ENCODE results near the gene IL20RA.

IL20RA gene

GRCh38 chr6:137084090-137084489 lies 39.3 kb upstream of the IL20RA start:
- H3K27ac ChIP-seq (replicated peaks; ENCODE audit: low read length), result no peak overlapping the region
- no peak overlapping the region for H2BK12ac ChIP-seq (ENCODE audit: low read length)
- no peak overlapping the region for H2AFZ ChIP-seq (ENCODE audit: low read length)
- H3K4me2 ChIP-seq (ENCODE audit: insufficient read depth, low read length, poor library complexity, severe bottlenecking), result no peak overlapping the region
- no peak overlapping the region for H2BK120ac ChIP-seq (ENCODE audit: low read depth, low read length)
- no peaks in the 10 kb centered on the region for H3K36me3 ChIP-seq (replicated peaks in 1 of 2; ENCODE audit: control insufficient read depth in 2 of 2, insufficient read depth in 2 of 2, low read length in 2 of 2)
- H3K27me3 ChIP-seq (ENCODE audit: control insufficient read depth in 3 of 3, insufficient read depth in 3 of 3, low read depth in 1 of 3, low read length in 3 of 3), result no peaks in the 10 kb centered on the region
- DNase-seq (ENCODE audit: low spot score), result no peak
- no peaks in the 10 kb centered on the region for H3K79me1 ChIP-seq (ENCODE audit: low read depth, low read length)
- peaks cover 0 to 3% of the 10 kb centered on the region in 2 donors for H3K4me1 ChIP-seq (ENCODE audit: control insufficient read depth in 2 of 2, insufficient read depth in 1 of 2, low read depth in 1 of 2, low read length in 2 of 2)
- H3K18ac ChIP-seq (ENCODE audit: low read length), result no peak overlapping the region
- no peak overlapping the region for H2BK5ac ChIP-seq (ENCODE audit: low read length)
- H2BK15ac ChIP-seq (ENCODE audit: low read length), result no peak overlapping the region
- H3K9ac ChIP-seq (ENCODE audit: low read depth, low read length, poor library complexity), result no peak overlapping the region
- H3K23ac ChIP-seq (ENCODE audit: low read depth, low read length, poor library complexity), result no peak overlapping the region
- no peak overlapping the region for H3K4ac ChIP-seq (ENCODE audit: low read length)
- H4K91ac ChIP-seq (ENCODE audit: low read depth, low read length, poor library complexity), result no peak overlapping the region
- H2AK5ac ChIP-seq (ENCODE audit: low read depth, low read length), result no peak overlapping the region
- H4K8ac ChIP-seq (ENCODE audit: low read depth, low read length), result no peak overlapping the region
- no peaks in the 10 kb centered on the region for H3K9me3 ChIP-seq (replicated peaks in 1 of 2; ENCODE audit: control insufficient read depth in 2 of 2, insufficient read depth in 1 of 2, low read depth in 1 of 2, low read length in 2 of 2)
- H3K14ac ChIP-seq (ENCODE audit: low read length), result no peak overlapping the region
- no CpG with 5 or more reads among the region's 4 CpGs for WGBS, 2 donors (ENCODE audit: extremely low coverage in 2 of 2, insufficient read length in 2 of 2, insufficient replicate concordance in 1 of 2)
- no peak overlapping the region for H3K4me3 ChIP-seq (ENCODE audit: low read length in 2 of 2)

GRCh38 chr6:137081997-137082396 lies 37.2 kb upstream of the IL20RA start:
- no peak overlapping the region for H2BK5ac ChIP-seq (ENCODE audit: low read length)
- no peak overlapping the region for H2AFZ ChIP-seq (ENCODE audit: low read length)
- H2AK5ac ChIP-seq (ENCODE audit: low read depth, low read length), result no peak overlapping the region
- no peaks in the 10 kb centered on the region for H3K27me3 ChIP-seq (ENCODE audit: control insufficient read depth in 3 of 3, insufficient read depth in 3 of 3, low read depth in 1 of 3, low read length in 3 of 3)
- no peak overlapping the region for H3K4me2 ChIP-seq (ENCODE audit: insufficient read depth, low read length, poor library complexity, severe bottlenecking)
- peaks cover 0 to 3% of the 10 kb centered on the region in 2 donors for H3K4me1 ChIP-seq (ENCODE audit: control insufficient read depth in 2 of 2, insufficient read depth in 1 of 2, low read depth in 1 of 2, low read length in 2 of 2)
- no peak for DNase-seq (ENCODE audit: low spot score)
- no peak overlapping the region for H2BK120ac ChIP-seq (ENCODE audit: low read depth, low read length)
- no peak overlapping the region for H3K14ac ChIP-seq (ENCODE audit: low read length)
- no peaks in the 10 kb centered on the region for H3K36me3 ChIP-seq (replicated peaks in 1 of 2; ENCODE audit: control insufficient read depth in 2 of 2, insufficient read depth in 2 of 2, low read length in 2 of 2)
- no peak overlapping the region for H3K18ac ChIP-seq (ENCODE audit: low read length)
- H2BK12ac ChIP-seq (ENCODE audit: low read length), result no peak overlapping the region
- H2BK15ac ChIP-seq (ENCODE audit: low read length), result no peak overlapping the region
- no peaks in the 10 kb centered on the region for H3K79me1 ChIP-seq (ENCODE audit: low read depth, low read length)
- no peak overlapping the region for H4K8ac ChIP-seq (ENCODE audit: low read depth, low read length)
- H3K9ac ChIP-seq (ENCODE audit: low read depth, low read length, poor library complexity), result no peak overlapping the region
- no CpG with 5 or more reads among the region's 3 CpGs for WGBS, 2 donors (ENCODE audit: extremely low coverage in 2 of 2, insufficient read length in 2 of 2, insufficient replicate concordance in 1 of 2)
- no peaks in the 10 kb centered on the region for H3K9me3 ChIP-seq (replicated peaks in 1 of 2; ENCODE audit: control insufficient read depth in 2 of 2, insufficient read depth in 1 of 2, low read depth in 1 of 2, low read length in 2 of 2)
- no peak overlapping the region for H3K27ac ChIP-seq (replicated peaks; ENCODE audit: low read length)
- H3K4me3 ChIP-seq (ENCODE audit: low read length in 2 of 2), result no peak overlapping the region
- no peak overlapping the region for H4K91ac ChIP-seq (ENCODE audit: low read depth, low read length, poor library complexity)
- H3K4ac ChIP-seq (ENCODE audit: low read length), result no peak overlapping the region
- H3K23ac ChIP-seq (ENCODE audit: low read depth, low read length, poor library complexity), result no peak overlapping the region

- Histone ChIP-seq H3K18ac (ENCODE audit: low read length) (no peak overlapping the region), H2AK5ac (ENCODE audit: low read depth, low read length) (no peak overlapping the region), H3K27ac (replicated peaks; ENCODE audit: low read length) (no peak overlapping the region), H3K9ac (ENCODE audit: low read depth, low read length, poor library complexity) (no peak overlapping the region), H3K4me3 (ENCODE audit: low read length in 2 of 2) (no peak overlapping the region), H4K8ac (ENCODE audit: low read depth, low read length) (no peak overlapping the region), H3K4ac (ENCODE audit: low read length) (no peak overlapping the region), H3K79me1 (ENCODE audit: low read depth, low read length) (no peaks in the 10 kb centered on the region), H4K91ac (ENCODE audit: low read depth, low read length, poor library complexity) (no peak overlapping the region), H3K23ac (ENCODE audit: low read depth, low read length, poor library complexity) (no peak overlapping the region), H2BK120ac (ENCODE audit: low read depth, low read length) (no peak overlapping the region), H2BK5ac (ENCODE audit: low read length) (no peak overlapping the region), H3K4me1 (ENCODE audit: control insufficient read depth in 2 of 2, insufficient read depth in 1 of 2, low read depth in 1 of 2, low read length in 2 of 2) (peaks cover 0 to 3% of the 10 kb centered on the region in 2 donors), H3K4me2 (ENCODE audit: insufficient read depth, low read length, poor library complexity, severe bottlenecking) (no peak overlapping the region), H2BK12ac (ENCODE audit: low read length) (no peak overlapping the region), H3K27me3 (ENCODE audit: control insufficient read depth in 3 of 3, insufficient read depth in 3 of 3, low read depth in 1 of 3, low read length in 3 of 3) (no peaks in the 10 kb centered on the region), H3K9me3 (replicated peaks in 1 of 2; ENCODE audit: control insufficient read depth in 2 of 2, insufficient read depth in 1 of 2, low read depth in 1 of 2, low read length in 2 of 2) (no peaks in the 10 kb centered on the region), H3K36me3 (replicated peaks in 1 of 2; ENCODE audit: control insufficient read depth in 2 of 2, insufficient read depth in 2 of 2, low read length in 2 of 2) (no peaks in the 10 kb centered on the region), H2AFZ (ENCODE audit: low read length) (no peak overlapping the region), H2BK15ac (ENCODE audit: low read length) (no peak overlapping the region), H3K14ac (ENCODE audit: low read length) (no peak overlapping the region)
- DNase-seq (ENCODE audit: low spot score), result no peak
- no CpG with 5 or more reads among the region's 4 CpGs for WGBS, 2 donors (ENCODE audit: extremely low coverage in 2 of 2, insufficient read length in 2 of 2, insufficient replicate concordance in 1 of 2)
These were observed 35.9 kb upstream of the IL20RA start for GRCh38 chr6:137080711-137081110.

- H3K4me3 ChIP-seq (ENCODE audit: low read length in 2 of 2), result no peak overlapping the region
- H4K91ac ChIP-seq (ENCODE audit: low read depth, low read length, poor library complexity), result no peak overlapping the region
- no CpG with 5 or more reads among the region's 4 CpGs for WGBS, 2 donors (ENCODE audit: extremely low coverage in 2 of 2, insufficient read length in 2 of 2, insufficient replicate concordance in 1 of 2)
These were observed 31.7 kb upstream of the IL20RA start for GRCh38 chr6:137076277-137077068.

More at GRCh38 chr6:137076277-137077068, 31.7 kb upstream of the IL20RA start:
- Histone ChIP-seq H3K14ac (ENCODE audit: low read length) (no peak overlapping the region), H2BK15ac (ENCODE audit: low read length) (no peak overlapping the region), H3K18ac (ENCODE audit: low read length) (no peak overlapping the region), H3K9me3 (replicated peaks in 1 of 2; ENCODE audit: control insufficient read depth in 2 of 2, insufficient read depth in 1 of 2, low read depth in 1 of 2, low read length in 2 of 2) (no peaks in the 10 kb centered on the region), H3K36me3 (replicated peaks in 1 of 2; ENCODE audit: control insufficient read depth in 2 of 2, insufficient read depth in 2 of 2, low read length in 2 of 2) (no peaks in the 10 kb centered on the region), H4K8ac (ENCODE audit: low read depth, low read length) (no peak overlapping the region), H2BK5ac (ENCODE audit: low read length) (no peak overlapping the region), H3K27me3 (ENCODE audit: control insufficient read depth in 3 of 3, insufficient read depth in 3 of 3, low read depth in 1 of 3, low read length in 3 of 3) (no peaks in the 10 kb centered on the region), H3K4me2 (ENCODE audit: insufficient read depth, low read length, poor library complexity, severe bottlenecking) (no peak overlapping the region), H3K4me1 (ENCODE audit: control insufficient read depth in 2 of 2, insufficient read depth in 1 of 2, low read depth in 1 of 2, low read length in 2 of 2) (peaks cover 0 to 3% of the 10 kb centered on the region in 2 donors), H2AFZ (ENCODE audit: low read length) (no peak overlapping the region), H3K79me1 (ENCODE audit: low read depth, low read length) (no peaks in the 10 kb centered on the region), H2AK5ac (ENCODE audit: low read depth, low read length) (no peak overlapping the region), H3K4ac (ENCODE audit: low read length) (no peak overlapping the region), H3K27ac (replicated peaks; ENCODE audit: low read length) (no peak overlapping the region), H3K9ac (ENCODE audit: low read depth, low read length, poor library complexity) (no peak overlapping the region), H3K23ac (ENCODE audit: low read depth, low read length, poor library complexity) (no peak overlapping the region), H2BK120ac (ENCODE audit: low read depth, low read length) (no peak overlapping the region), H2BK12ac (ENCODE audit: low read length) (no peak overlapping the region)
- DNase-seq (ENCODE audit: low spot score), result peak; percentile 11

All from neuronal stem cell (in vitro differentiated cells).